ENCODE data around the gene BCOR. TPM values are rescaled to one million over a fixed set of nuclear protein-coding genes. Genes with fewer than 3 reads are reported as not detected.

The BCOR gene
- total RNA-seq, 1 experiment from 2014 or later, result 48.3 TPM

GRCh38 chrX:40072246-40072645 is 25.5 kb downstream of the BCOR start:
- Histone ChIP-seq H3K27me3 (ENCODE audit: control insufficient read depth, insufficient read depth, low read length) (no peaks in the 10 kb centered on the region), H3K27ac (ENCODE audit: low read length) (no peak overlapping the region), H3K4me3 (ENCODE audit: low read depth in 2 of 2, low read length in 2 of 2) (no peak overlapping the region), H3K36me3 (ENCODE audit: control insufficient read depth, insufficient read depth, low read length) (no peaks in the 10 kb centered on the region; the same call in 1 of the 2 replicates), H3K4me1 (ENCODE audit: control insufficient read depth, insufficient read depth, low read length) (no peaks in the 10 kb centered on the region), H3K9me3 (ENCODE audit: control insufficient read depth, insufficient read depth, low read depth, low read length) (no peaks in the 10 kb centered on the region)
- in situ Hi-C loops (cut with HindIII; ENCODE audit: low pct_unique_long_range_greater_than_20kb, low sequenced_read_pairs), result no loop called here
- BruUV-seq (replicated peaks), result no TSS peak
- DNase-seq (ENCODE audit: low read depth, low spot score), result no peak
- ChIA-PET POLR2A (no interaction called here), CTCF (no interaction called here)
- no peak for TF ChIP-seq REST (IDR thresholded peaks at IDR 0.05; ENCODE audit: insufficient read depth in 1 of 2, low read depth in 2 of 2, low read length in 1 of 2)
- TF ChIP-seq POLR2AphosphoS5 (IDR thresholded peaks at IDR 0.05; ENCODE audit: low read depth, low read length), result no peak
- no peak for ATAC-seq
- intact Hi-C loops (cut with micrococcal nuclease; ENCODE audit: unreplicated experiment), result no loop called here

- Histone ChIP-seq H3K27ac (ENCODE audit: low read length) (no peak overlapping the region), H3K4me3 (ENCODE audit: low read depth in 2 of 2, low read length in 2 of 2) (no peak overlapping the region), H3K9me3 (ENCODE audit: control insufficient read depth, insufficient read depth, low read depth, low read length) (no peaks in the 10 kb centered on the region), H3K36me3 (ENCODE audit: control insufficient read depth, insufficient read depth, low read length) (no peaks in the 10 kb centered on the region; the same call in 1 of the 2 replicates), H3K4me1 (ENCODE audit: control insufficient read depth, insufficient read depth, low read length) (peaks cover 3% of the 10 kb centered on the region; the same call in 1 of the 2 replicates), H3K27me3 (ENCODE audit: control insufficient read depth, insufficient read depth, low read length) (no peaks in the 10 kb centered on the region)
- POLR2A ChIA-PET, result no interaction called here
- CTCF ChIA-PET, result no interaction called here
- in situ Hi-C loops (cut with HindIII; ENCODE audit: low pct_unique_long_range_greater_than_20kb, low sequenced_read_pairs), result no loop called here
- DNase-seq (ENCODE audit: low read depth, low spot score) (no peak), ATAC-seq (peak; percentile 28; the same call in 1 of the 2 replicates)
- intact Hi-C loops (cut with micrococcal nuclease; ENCODE audit: unreplicated experiment), result no loop called here
- no peak for TF ChIP-seq SIN3A (IDR thresholded peaks at IDR 0.05; ENCODE audit: borderline replicate concordance, insufficient read depth, low read depth, low read length)
- TF ChIP-seq CTCF (IDR thresholded peaks at IDR 0.05), result no peak
- TF ChIP-seq TCF7L2 (IDR thresholded peaks at IDR 0.05; ENCODE audit: low read depth, low read length), result no peak
- no peak for TF ChIP-seq REST (IDR thresholded peaks at IDR 0.05; ENCODE audit: insufficient read depth in 1 of 2, low read depth in 2 of 2, low read length in 1 of 2)
- no peak for TF ChIP-seq POLR2AphosphoS5 (IDR thresholded peaks at IDR 0.05; ENCODE audit: low read depth, low read length)
- no TSS peak for BruUV-seq (replicated peaks)
Measured at GRCh38 chrX:40068048-40068447, 29.7 kb downstream of the BCOR start.
